Right renal pelvis (tissue), 4 donors: ENCODE measurements around the gene CFB. TPM values are rescaled to one million over a fixed set of nuclear protein-coding genes. Genes with fewer than 3 reads are reported as not detected.
"Not testable (repeated sequence)": the region's sequence is repeated elsewhere in the genome, so short reads cannot be mapped to it uniquely, and the experiment has no call there.

Experiments
- DNase-seq, 4 donors: peaks; one replicate each; pipeline ENCODE4 v3.0.0-alpha.2; 2013; ENCODE audit warnings: low read depth in 4 of 4, low spot score in 3 of 4, missing footprints in 1 of 4
- polyA plus RNA-seq, 4 donors: library from polyadenylated mRNA; unstranded; fragments of 120-200 nt; gene quantifications; one replicate each; pipeline ENCODE4 v1.2.1, GENCODE V29; 2013; ENCODE audit not compliant: insufficient read length in 4 of 4

The CFB gene
- polyA plus RNA-seq, 4 donors: 5.0 to 20.8 (median 6.1) TPM

- no peak for DNase-seq
Measured at GRCh38 chr6:31911826-31912585, 33.9 kb upstream of the CFB start.

- no peak for DNase-seq
Measured at GRCh38 chr6:31915351-31915750, 30.5 kb upstream of the CFB start.

DNA sequence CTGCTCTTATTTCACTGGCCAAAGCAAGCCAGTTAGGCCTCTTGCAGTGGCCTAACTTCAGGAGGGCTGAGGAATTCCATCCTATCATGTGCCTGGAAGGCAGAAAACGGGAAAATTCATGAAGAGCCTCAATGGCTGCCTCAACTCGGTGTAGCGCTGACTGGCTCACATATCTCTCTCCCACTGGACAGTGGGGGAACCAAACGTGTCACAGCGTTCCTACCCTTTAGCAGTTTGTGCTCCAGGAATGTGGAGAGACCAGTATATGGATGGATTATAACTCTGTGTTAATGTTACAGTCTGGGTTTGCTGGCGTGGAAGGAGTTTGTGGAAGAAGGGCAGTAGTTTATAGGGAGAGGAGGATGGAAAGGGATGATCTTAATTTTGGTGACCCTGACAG lies 30.1 kb upstream of the CFB start:
- no peak for DNase-seq

GRCh38 chr6:31918069-31918720 lies 27.7 kb upstream of the CFB start:
- no peak for DNase-seq

- DNase-seq: no peak
Measured at GRCh38 chr6:31919624-31920303, 26.1 kb upstream of the CFB start.

GRCh38 chr6:31920811-31921210 lies 25.1 kb upstream of the CFB start:
- DNase-seq: no peak

- DNase-seq: no peak
Measured at GRCh38 chr6:31922942-31923341, 23.0 kb upstream of the CFB start.

- DNase-seq: no peak
Measured at GRCh38 chr6:31927242-31927862, 18.5 kb upstream of the CFB start, which contains the start of gene C2. C2 (plus strand) TSS chr6:31927717; CDS start chr6:31927753, 36 bp downstream.

- no peak for DNase-seq
Measured at GRCh38 chr6:31927863-31928671, 17.8 kb upstream of the CFB start.

DNA sequence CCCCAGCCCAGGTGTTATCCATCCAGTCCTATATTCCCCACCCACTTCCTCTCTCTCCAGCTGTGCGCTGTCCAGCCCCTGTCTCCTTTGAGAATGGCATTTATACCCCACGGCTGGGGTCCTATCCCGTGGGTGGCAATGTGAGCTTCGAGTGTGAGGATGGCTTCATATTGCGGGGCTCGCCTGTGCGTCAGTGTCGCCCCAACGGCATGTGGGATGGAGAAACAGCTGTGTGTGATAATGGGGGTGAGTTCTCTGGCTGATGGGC lies 17.3 kb upstream of the CFB start:
- DNase-seq: no peak

DNA sequence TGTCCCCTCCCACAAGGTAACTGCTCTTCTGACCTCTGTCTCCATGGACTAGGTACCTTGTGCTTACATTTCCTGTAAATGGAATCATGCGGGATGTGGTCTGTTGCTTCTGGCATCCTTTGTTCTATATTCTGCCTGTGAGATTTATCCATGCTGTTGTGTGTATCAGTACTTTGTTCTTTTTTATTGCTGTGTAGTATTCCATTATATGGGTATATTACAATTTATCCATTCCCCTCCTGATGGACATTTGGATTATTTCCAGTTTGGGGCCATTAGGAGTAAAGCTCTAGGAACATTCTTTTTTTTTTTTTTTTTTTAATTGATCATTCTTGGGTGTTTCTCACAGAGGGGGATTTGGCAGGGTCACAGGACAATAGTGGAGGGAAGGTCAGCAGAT lies 14.9 kb upstream of the CFB start:
- DNase-seq: no peak

GRCh38 chr6:31932137-31932536 lies 13.8 kb upstream of the CFB start:
- DNase-seq: not testable (repeated sequence)

DNA sequence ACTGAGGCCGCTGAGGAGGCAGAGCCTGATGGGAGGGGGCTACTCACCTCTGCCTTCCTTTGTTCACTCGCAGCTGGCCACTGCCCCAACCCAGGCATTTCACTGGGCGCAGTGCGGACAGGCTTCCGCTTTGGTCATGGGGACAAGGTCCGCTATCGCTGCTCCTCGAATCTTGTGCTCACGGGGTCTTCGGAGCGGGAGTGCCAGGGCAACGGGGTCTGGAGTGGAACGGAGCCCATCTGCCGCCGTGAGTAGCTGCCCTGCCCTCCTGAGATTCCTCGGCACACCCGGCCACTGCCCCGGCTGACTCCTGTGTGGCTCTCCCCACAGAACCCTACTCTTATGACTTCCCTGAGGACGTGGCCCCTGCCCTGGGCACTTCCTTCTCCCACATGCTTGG lies 12.4 kb upstream of the CFB start:
- no peak for DNase-seq

DNA sequence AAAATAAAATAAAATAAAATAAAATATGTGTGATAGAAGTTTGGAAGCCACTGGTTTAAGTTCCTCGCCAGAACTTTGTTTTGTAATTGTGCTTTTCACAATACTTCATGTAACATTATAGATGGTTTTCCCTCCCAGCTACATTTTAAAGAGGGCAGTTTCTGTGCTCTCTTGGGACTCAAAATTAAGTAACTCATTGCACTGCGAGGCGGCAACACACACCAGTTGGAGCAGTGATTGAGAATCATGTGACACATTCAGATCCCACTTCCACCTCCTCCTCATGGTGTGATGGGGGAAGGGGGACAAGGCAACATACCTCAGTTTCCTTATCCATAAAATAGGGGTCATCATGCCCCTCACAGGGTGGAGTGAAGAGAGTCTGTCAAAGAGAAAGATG lies 10.9 kb upstream of the CFB start:
- DNase-seq: no peak

- DNase-seq: no peak
Measured at GRCh38 chr6:31935823-31936222, 10.1 kb upstream of the CFB start.

- DNase-seq: no peak
Measured at GRCh38 chr6:31940256-31940664, 5.6 kb upstream of the CFB start.

- DNase-seq: no peak
Measured at GRCh38 chr6:31943742-31944141, 2.2 kb upstream of the CFB start.

DNA sequence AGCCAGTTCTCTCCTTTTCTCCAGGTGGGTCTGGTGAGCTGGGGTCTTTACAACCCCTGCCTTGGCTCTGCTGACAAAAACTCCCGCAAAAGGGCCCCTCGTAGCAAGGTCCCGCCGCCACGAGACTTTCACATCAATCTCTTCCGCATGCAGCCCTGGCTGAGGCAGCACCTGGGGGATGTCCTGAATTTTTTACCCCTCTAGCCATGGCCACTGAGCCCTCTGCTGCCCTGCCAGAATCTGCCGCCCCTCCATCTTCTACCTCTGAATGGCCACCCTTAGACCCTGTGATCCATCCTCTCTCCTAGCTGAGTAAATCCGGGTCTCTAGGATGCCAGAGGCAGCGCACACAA lies 765 bp upstream of the CFB start:
- no peak for DNase-seq

DNA sequence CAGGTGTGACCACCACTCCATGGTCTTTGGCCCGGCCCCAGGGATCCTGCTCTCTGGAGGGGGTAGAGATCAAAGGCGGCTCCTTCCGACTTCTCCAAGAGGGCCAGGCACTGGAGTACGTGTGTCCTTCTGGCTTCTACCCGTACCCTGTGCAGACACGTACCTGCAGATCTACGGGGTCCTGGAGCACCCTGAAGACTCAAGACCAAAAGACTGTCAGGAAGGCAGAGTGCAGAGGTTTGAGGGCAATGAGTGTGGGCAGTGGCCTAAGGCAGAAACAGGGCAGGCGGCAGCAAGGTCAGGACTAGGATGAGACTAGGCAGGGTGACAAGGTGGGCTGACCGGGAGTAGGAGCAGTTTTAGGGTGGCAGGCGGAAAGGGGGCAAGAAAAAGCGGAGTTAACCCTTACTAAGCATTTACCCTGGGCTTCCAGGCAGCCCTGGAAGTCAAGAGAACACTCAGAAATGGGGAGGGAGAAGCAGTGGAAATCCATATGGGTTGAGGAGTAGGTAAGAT lies 533 bp downstream of the CFB start:
- DNase-seq: no peak

GRCh38 chr6:31947070-31947675 lies 1.3 kb downstream of the CFB start:
- no peak for DNase-seq
